HCT116 (cell line): Measurements from ENCODE around the gene BEND4. TPM values are rescaled to one million over a fixed set of nuclear protein-coding genes. Genes with fewer than 3 reads are reported as not detected.

Experiments
- ATAC-seq: fragments of 200-7000 bp; cut with Tn5 transposase; 2 replicates; pipeline ENCODE4 v1.9.1; 2020; ENCODE audit warnings: mild to moderate bottlenecking, moderate library complexity
- BruUV-seq: library from RNA; stranded (reverse); fragments of 400-500 nt; replicated peaks from 2 replicates; lab custom pipeline; 2021; lab: Mats Ljungman, UMichigan
- CTCF ChIA-PET: fragments of 300-600 bp; sonication (Branson Sonifier 250); formaldehyde crosslinking; loops from one replicate; lab custom pipeline; 2021; ENCODE audit warnings: antibody characterized with exemption; lab: Charles Lee
- POLR2A ChIA-PET: fragments of 300-600, 350-600 bp; sonication (Branson Sonifier 250); formaldehyde crosslinking; loops from one replicate; lab custom pipeline; 2021; ENCODE audit warnings: antibody characterized with exemption; lab: Charles Lee
- RAD21 ChIA-PET, 2 experiments: fragments of 300-600 bp; sonication (Branson Sonifier 250); formaldehyde crosslinking; loops; one replicate each; lab custom pipeline; 2023; ENCODE audit warnings: low total read pairs in 2 of 2; ENCODE audit not compliant: uncharacterized antibody in 2 of 2, unreplicated experiment in 2 of 2, low non-redundant PET in 1 of 2; lab: Charles Lee
- DNase-seq: peaks from one replicate; pipeline ENCODE4 v3.0.0-alpha.2; 2010; ENCODE audit warnings: low read depth, low spot score
- H2AFZ ChIP-seq: fragments of 200-600 bp; shearing (Covaris generic), sonication (generic); 2 replicates; pipeline ENCODE4 v1.6.1; 2017; ENCODE audit warnings: low read depth, mixed run types, mixed read lengths, antibody characterized with exemption, low read length; ENCODE audit not compliant: poor library complexity, severe bottlenecking
- H3K27ac ChIP-seq: 2 replicates; pipeline ENCODE4 v1.5.1; 2012; ENCODE audit warnings: low read depth, low read length
- H3K27me3 ChIP-seq: fragments of 200-600 bp; sonication (generic); 2 replicates; pipeline ENCODE4 v1.6.1; 2016; ENCODE audit warnings: mixed run types, low read length, mixed read lengths; ENCODE audit not compliant: insufficient read depth
- H3K36me3 ChIP-seq, 2 experiments: fragments of 200-500 bp in 1 of 2; fragments of 200-600 bp in 1 of 2; sonication (Bioruptor generic) in 1 of 2; sonication (generic) in 1 of 2; 2 replicates each; pipeline versions ENCODE4 v1.5.1 to v1.6.1; 2014 to 2016; ENCODE audit warnings: low read length in 2 of 2, inconsistent platforms in 1 of 2, mixed read lengths in 1 of 2, mixed run types in 1 of 2; ENCODE audit not compliant: insufficient read depth in 2 of 2, control insufficient read depth in 1 of 2
- H3K4me1 ChIP-seq, 2 experiments: fragments of 200-600 bp in 1 of 2; sonication (generic) in 1 of 2; 2 replicates each; pipeline versions ENCODE4 v1.5.1 to v1.6.1; 2012 to 2017; ENCODE audit warnings: low read length in 2 of 2, inconsistent platforms in 1 of 2, mild to moderate bottlenecking in 1 of 2, mixed read lengths in 1 of 2, mixed run types in 1 of 2, moderate library complexity in 1 of 2; ENCODE audit not compliant: insufficient read depth in 2 of 2, control insufficient read depth in 1 of 2
- H3K4me2 ChIP-seq: fragments of 200-600 bp; sonication (generic); 2 replicates; pipeline ENCODE4 v1.6.1; 2017; ENCODE audit warnings: mixed run types, low read length, mixed read lengths
- H3K4me3 ChIP-seq, 2 experiments: fragments of 200-600 bp in 1 of 2; sonication (generic) in 1 of 2; replicated peaks in 1 of 2; 2 replicates each; pipeline ENCODE4 v1.5.1; 2011 to 2016; ENCODE audit warnings: low read length in 2 of 2, control low read depth in 1 of 2, low read depth in 1 of 2, mild to moderate bottlenecking in 1 of 2, mixed read lengths in 1 of 2, mixed run types in 1 of 2
- H3K79me2 ChIP-seq: fragments of 200-600 bp; sonication (generic); 2 replicates; pipeline ENCODE4 v1.6.1; 2017; ENCODE audit warnings: mild to moderate bottlenecking, mixed run types, low read length, moderate library complexity, mixed read lengths; ENCODE audit not compliant: insufficient read depth
- H3K9ac ChIP-seq: fragments of 200-600 bp; sonication (generic); 2 replicates; pipeline ENCODE4 v1.6.1; 2016; ENCODE audit warnings: low read length, mixed read lengths
- H3K9me2 ChIP-seq: fragments of 200-600 bp; sonication (generic), shearing (Covaris generic); 2 replicates; pipeline ENCODE4 v1.6.1; 2017; ENCODE audit warnings: mixed run types, mild to moderate bottlenecking, moderate library complexity; ENCODE audit not compliant: insufficient read depth
- H3K9me3 ChIP-seq, 2 experiments: fragments of 200-500 bp in 1 of 2; fragments of 200-600 bp in 1 of 2; sonication (Bioruptor generic) in 1 of 2; sonication (generic) in 1 of 2; 2 replicates each; pipeline ENCODE4 v1.6.1; 2014 to 2017; ENCODE audit warnings: low read length in 2 of 2, mixed read lengths in 2 of 2, inconsistent platforms in 1 of 2, low read depth in 1 of 2, mild to moderate bottlenecking in 1 of 2, mixed run types in 1 of 2, moderate library complexity in 1 of 2; ENCODE audit not compliant: control insufficient read depth in 1 of 2, insufficient read depth in 1 of 2
- H4K20me1 ChIP-seq: fragments of 200-600 bp; sonication (generic), shearing (Covaris generic); 2 replicates; pipeline ENCODE4 v1.6.1; 2017; ENCODE audit warnings: mixed run types, mild to moderate bottlenecking, moderate library complexity; ENCODE audit not compliant: insufficient read depth
- CTCF ChIP-seq, 3 experiments: fragments of 200-600 bp in 1 of 3; sonication (generic) in 1 of 3; IDR thresholded peaks in 2 of 3; conservative IDR thresholded peaks in 1 of 3; 2 replicates each; pipeline ENCODE4 v1.5.1; 2012 to 2017; ENCODE audit warnings: low read depth in 2 of 3, low read length in 2 of 3, antibody characterized with exemption in 1 of 3, borderline replicate concordance in 1 of 3, control low read depth in 1 of 3, mild to moderate bottlenecking in 1 of 3, mixed read lengths in 1 of 3, mixed run types in 1 of 3, moderate library complexity in 1 of 3; ENCODE audit not compliant: insufficient read depth in 1 of 3
- JUND ChIP-seq: IDR thresholded peaks from 2 replicates; pipeline ENCODE4 v1.6.1; 2012
- POLR2A ChIP-seq: IDR thresholded peaks from 2 replicates; pipeline ENCODE4 v1.7.0; 2011; ENCODE audit warnings: borderline replicate concordance; ENCODE audit not compliant: insufficient read depth, insufficient read length; ENCODE audit errors: extremely low read depth
- RAD21 ChIP-seq: IDR thresholded peaks from 2 replicates; pipeline ENCODE4 v1.6.1; 2012; ENCODE audit warnings: low read depth, mild to moderate bottlenecking
- SRF ChIP-seq: IDR thresholded peaks from 2 replicates; pipeline ENCODE4 v1.6.1; 2012; ENCODE audit warnings: low read depth
- intact Hi-C: fragments of 100-400 bp; cut with micrococcal nuclease; formaldehyde crosslinking; loops from 2 replicates; pipeline ENCODE4 v1.10.0; 2022
- total RNA-seq: library from RNA; stranded (reverse); gene quantifications from one replicate; pipeline ENCODE4 v1.2.1, GENCODE V29; 2021; ENCODE audit not compliant: unreplicated experiment
- TF ChIP-seq, protein P1 (sequence below): IDR thresholded peaks from 2 replicates; pipeline ENCODE4 v1.6.1; 2011; ENCODE audit warnings: mild to moderate bottlenecking, low read length, moderate library complexity; ENCODE audit not compliant: insufficient replicate concordance; ENCODE audit errors: extremely low read depth

BEND4 gene
- total RNA-seq, 1 experiment from 2014 or later = 0.05 TPM

- intact Hi-C loops = no loop called here
- no peaks in the 10 kb centered on the region for H3K79me2 ChIP-seq
- no peak overlapping the region for H3K27ac ChIP-seq
- TF ChIP-seq RAD21 = no peak
- no peak for TF ChIP-seq SRF
- TF ChIP-seq, protein P1, sequence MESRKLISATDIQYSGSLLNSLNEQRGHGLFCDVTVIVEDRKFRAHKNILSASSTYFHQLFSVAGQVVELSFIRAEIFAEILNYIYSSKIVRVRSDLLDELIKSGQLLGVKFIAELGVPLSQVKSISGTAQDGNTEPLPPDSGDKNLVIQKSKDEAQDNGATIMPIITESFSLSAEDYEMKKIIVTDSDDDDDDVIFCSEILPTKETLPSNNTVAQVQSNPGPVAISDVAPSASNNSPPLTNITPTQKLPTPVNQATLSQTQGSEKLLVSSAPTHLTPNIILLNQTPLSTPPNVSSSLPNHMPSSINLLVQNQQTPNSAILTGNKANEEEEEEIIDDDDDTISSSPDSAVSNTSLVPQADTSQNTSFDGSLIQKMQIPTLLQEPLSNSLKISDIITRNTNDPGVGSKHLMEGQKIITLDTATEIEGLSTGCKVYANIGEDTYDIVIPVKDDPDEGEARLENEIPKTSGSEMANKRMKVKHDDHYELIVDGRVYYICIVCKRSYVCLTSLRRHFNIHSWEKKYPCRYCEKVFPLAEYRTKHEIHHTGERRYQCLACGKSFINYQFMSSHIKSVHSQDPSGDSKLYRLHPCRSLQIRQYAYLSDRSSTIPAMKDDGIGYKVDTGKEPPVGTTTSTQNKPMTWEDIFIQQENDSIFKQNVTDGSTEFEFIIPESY = no peak
- no peak for TF ChIP-seq JUND
- no peak for TF ChIP-seq CTCF (IDR thresholded peaks at IDR 0.05 in 2 of 3, conservative IDR thresholded peaks at IDR 0.05 in 1 of 3; ENCODE audit: borderline replicate concordance in 1 of 3, insufficient read depth in 1 of 3, low read depth in 2 of 3, low read length in 2 of 3)
- TF ChIP-seq POLR2A = no peak
- H2AFZ ChIP-seq = no peak overlapping the region
- no peaks in the 10 kb centered on the region for H3K9me2 ChIP-seq
- DNase-seq (no peak), ATAC-seq (no peak)
- H3K9ac ChIP-seq = no peak overlapping the region
- peaks cover 31% of the 10 kb centered on the region for H3K27me3 ChIP-seq
- H3K36me3 ChIP-seq = no peaks in the 10 kb centered on the region
- H4K20me1 ChIP-seq = no peaks in the 10 kb centered on the region
- POLR2A ChIA-PET = no interaction called here
- BruUV-seq = no TSS peak
- RAD21 ChIA-PET = no interaction called here
- no peak overlapping the region for H3K4me2 ChIP-seq
- H3K9me3 ChIP-seq = no peaks in the 10 kb centered on the region
- no peaks in the 10 kb centered on the region for H3K4me1 ChIP-seq
- CTCF ChIA-PET = no interaction called here
- H3K4me3 ChIP-seq = no peak overlapping the region
Observed at GRCh38 chr4:42136371-42136770, 16.1 kb downstream of the BEND4 start.
